CD4-positive, alpha-beta T cell treated with Interleukin-21 for 1 hour (primary cell): ENCODE measurements around the gene SIRPG.
A peak's percentile ranks its signal among the peaks of the same experiment; 100 is the strongest.
"Not testable (repeated sequence)": the region's sequence is repeated elsewhere in the genome, so short reads cannot be mapped to it uniquely, and the experiment has no call there.

Experiments used
- DNase-seq: peaks from one replicate; pipeline ENCODE4 v3.0.0-alpha.2; 2020

The SIRPG gene

DNA sequence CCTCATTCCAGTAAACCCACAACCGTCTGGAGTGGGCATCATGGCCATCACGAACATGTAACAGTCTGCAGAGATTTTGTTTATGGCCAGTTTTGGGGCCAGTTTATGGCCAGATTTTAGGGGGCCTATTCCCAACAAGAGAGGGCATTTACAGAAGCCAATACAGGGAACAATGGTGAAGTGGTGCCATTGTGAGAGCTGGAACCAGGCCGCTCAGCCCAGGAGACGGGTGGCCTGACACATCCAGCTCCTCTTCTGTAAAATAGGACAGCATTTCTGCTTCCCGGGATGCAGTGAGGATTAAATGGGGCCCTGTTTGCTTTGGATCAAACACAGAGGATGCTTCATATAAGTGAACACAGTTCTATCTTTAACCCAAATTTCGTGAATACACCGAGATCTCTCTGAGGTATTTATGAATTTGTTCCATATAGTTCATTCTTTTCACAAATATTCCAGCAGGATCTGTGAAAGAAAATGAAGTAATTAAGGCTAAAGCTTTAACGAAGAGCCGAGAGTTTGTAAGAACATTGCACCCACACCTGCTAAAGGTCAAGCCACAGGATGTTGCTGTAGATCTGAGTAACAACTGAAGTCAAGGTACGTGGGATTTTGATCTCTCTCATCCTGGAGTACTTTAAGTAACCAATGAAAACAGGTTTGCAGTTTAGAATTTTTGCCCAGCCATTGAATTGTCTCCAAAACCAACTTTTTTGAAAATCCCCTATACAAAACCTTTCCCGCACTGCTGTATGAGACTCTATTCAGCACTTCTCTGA, 14.5 kb upstream of the SIRPG start:
- DNase-seq: no peak

DNA sequence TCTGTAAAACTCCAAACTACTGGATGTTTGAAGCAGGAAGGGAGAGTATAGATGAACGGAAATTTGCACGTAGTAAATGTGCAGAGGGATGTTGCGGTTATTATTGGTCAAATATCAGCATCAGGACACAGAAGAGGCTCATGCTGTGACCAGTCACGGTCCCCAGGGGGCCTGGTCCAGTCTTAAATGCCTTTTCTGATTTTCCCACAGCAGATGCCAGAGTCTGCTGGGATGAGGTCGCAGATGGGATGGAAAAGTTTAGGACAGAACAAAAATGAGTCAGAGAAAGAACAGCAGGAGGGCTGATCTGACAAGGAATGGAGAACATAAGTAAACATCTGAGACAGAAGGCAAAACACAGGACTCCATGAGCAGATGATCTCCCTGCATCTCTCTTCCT, 11.7 kb upstream of the SIRPG start:
- DNase-seq: no peak

GRCh38 chr20:1667502-1668085, 10.0 kb upstream of the SIRPG start:
- no peak for DNase-seq

DNA sequence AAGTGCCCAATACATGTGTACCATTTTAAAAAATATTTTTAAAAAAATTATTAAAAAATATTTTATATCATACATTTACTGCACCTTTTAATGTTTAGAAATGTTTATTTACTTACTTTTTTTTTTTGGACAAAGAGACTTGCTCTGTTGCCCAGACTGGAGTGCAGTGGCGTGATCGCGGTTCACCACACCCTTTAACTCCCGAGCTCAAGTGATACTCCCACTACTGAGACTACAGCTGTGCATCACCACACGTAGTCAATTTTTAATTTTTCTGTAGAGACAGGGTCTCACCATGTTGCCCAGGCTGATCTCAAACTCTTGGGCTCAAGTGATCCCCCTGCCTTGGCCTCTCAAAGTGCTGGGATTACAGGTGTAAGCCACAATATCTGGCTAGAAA, 9.2 kb upstream of the SIRPG start:
- DNase-seq: no peak

GRCh38 chr20:1665345-1665744, 7.8 kb upstream of the SIRPG start:
- no peak for DNase-seq

GRCh38 chr20:1664911-1665310, 7.3 kb upstream of the SIRPG start:
- peak; percentile 60 for DNase-seq

- peak; percentile 41 for DNase-seq
Observed at GRCh38 chr20:1663917-1664316, 6.3 kb upstream of the SIRPG start.

GRCh38 chr20:1661542-1662299, 4.1 kb upstream of the SIRPG start:
- DNase-seq: peak; percentile 36

DNA sequence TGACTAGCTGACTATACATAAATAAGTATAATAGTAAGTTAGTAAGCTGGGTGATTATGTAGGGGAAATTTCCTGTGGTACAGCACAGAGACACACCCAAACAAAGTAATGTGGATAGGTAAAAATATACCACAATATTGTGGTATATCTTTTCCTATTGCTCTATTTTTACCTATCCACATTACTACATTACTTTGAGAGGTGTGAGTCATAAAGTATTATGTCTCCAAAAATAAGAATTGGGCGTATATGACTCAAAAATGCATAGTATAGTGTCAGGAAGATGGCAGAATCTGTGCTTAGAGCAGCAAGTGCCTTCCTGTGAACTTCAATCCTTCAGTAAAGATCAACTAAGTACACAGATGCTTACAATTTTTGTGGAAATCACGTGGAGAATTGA, 2.7 kb upstream of the SIRPG start:
- peak; percentile 54 for DNase-seq

- DNase-seq: peak; percentile 27
Observed at GRCh38 chr20:1656844-1657243, 735 bp downstream of the SIRPG start.

GRCh38 chr20:1654996-1655395, 2.6 kb downstream of the SIRPG start:
- DNase-seq: peak; percentile 62

- DNase-seq: peak; percentile 15
Observed at GRCh38 chr20:1652960-1653359, 4.6 kb downstream of the SIRPG start.

DNA sequence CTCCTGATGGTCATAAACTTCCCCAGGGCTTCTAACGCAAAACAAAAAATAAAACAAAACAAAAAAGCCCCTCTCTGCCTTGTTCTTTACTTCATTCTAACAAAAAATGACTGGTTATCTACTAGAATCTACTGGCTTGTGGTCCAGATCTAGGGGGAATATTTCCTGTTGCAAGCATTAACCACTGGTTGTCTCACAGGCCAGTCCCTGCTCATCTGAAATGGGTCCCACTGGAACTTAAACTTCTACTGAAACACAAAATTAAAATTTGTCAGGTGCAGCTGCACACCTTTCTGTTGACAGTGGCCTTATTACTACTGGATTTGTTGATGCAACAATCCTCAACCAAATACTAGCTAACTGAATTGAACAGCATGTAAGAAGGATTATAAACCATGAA, 5.5 kb downstream of the SIRPG start:
- no peak for DNase-seq

DNA sequence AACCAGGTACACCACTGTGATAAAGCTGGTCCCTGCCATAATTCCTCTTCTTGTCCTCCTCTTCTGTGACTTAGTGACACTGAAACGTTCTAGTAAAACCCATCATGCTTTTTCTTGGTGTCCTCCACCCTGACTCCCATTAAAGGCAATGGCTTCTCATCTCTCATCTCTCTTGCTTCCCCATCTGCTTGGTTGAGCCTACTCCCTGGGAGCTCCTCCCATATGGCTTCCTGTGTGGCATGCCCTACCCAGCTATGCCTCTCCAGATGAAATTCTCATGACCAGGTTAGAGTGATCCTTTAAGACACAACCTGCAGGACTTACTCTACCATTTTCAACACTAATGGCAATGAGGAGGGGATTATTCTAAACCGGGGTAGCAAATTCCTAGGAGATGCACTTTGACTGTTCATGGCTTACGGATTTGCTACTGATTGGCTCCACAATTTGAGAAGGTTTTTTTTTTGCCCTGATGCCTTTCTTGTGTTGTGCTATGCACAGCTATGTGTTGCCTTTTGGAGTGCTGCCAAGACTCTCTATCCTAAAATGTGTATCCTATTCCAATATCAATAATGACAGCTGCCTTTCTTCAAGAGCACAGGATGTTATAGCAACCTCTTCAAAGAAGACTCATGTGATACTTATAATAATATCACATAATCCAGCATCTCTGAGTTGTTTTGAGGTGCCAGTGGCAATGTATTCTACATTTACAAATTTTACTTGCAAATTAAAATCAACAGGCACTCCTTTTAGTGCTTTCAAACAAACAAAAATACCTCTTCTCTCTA, 6.1 kb downstream of the SIRPG start:
- no peak for DNase-seq

DNA sequence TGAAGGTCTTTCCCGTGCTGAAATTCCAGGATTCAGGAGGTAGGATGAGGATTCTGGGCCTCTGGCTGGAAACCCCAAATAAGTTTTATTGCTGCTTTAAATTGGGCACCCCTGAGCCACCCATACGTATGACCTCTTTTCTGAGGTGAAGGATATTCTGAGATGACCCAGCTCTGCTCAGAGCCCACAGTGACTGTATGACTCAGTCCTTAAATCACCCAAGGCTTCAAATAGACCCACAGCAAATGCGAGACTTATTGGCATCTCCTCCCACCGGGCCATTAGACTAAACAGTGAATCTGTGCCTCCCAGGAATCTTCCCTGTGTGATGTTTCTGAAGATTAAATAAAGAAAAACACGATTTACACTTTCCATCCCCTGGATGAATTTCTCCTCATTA, 9.5 kb downstream of the SIRPG start:
- DNase-seq: no peak

DNA sequence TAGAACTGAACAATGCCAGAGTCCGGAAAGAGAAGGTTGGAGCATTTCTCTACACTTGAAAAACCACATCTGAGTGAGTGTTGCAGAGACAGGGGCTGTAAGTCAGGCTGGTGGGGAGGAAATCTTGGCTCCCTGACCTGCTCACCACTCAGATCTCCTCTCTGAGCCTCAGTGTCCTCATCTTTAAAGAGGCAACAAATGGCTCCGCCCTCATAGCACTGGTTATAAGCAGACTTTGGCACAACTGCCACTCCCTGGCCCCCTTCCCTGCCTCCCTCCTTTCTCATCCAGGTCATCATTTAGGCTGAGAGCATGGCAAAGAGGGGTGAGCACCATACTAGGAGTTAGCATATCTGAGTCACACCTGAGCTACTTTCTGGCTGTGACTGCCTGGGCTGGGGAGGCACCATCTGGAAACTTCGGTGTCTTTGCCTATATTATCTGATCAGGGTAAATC, 10.6 kb downstream of the SIRPG start:
- DNase-seq: no peak

GRCh38 chr20:1644101-1644962, 13.2 kb downstream of the SIRPG start:
- DNase-seq: no peak

GRCh38 chr20:1638643-1639042, 18.9 kb downstream of the SIRPG start:
- DNase-seq: not testable (repeated sequence)

- no peak for DNase-seq
Observed at GRCh38 chr20:1637755-1638154, 19.8 kb downstream of the SIRPG start.

DNA sequence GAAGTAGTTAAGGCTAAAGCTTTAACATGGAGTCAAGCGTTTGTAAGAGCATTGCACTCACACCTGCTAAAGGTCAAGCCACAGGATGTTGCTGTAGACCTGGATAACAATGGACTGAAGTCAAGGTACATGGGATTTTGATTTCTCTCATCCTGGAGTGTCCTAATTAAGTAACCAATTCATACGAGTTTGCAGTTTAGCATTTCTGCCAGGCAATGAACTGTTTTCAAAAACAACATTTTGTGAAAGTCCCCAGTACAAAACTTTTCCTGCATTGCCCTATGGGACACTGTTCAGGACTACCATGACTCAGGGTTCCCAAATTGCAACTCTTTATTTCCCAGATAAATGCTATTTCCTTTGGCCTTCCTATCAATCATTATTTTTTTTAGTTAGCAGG, 20.4 kb downstream of the SIRPG start:
- no peak for DNase-seq

GRCh38 chr20:1636621-1637020, 21.0 kb downstream of the SIRPG start:
- no peak for DNase-seq
